WTC11 (cell line): Measurements from ENCODE around the gene SAMD10. TPM values are rescaled to one million over a fixed set of nuclear protein-coding genes. Genes with fewer than 3 reads are reported as not detected.

Experiments
- ATAC-seq: fragments of 200-7000 bp; cut with Tn5 transposase; 2 replicates; pipeline ENCODE4 v1.10.0; 2021; ENCODE audit warnings: mild to moderate bottlenecking, moderate library complexity
- CTCF ChIA-PET: fragments of 300-600 bp; sonication (Branson Sonifier 250); formaldehyde crosslinking; loops from one replicate; lab custom pipeline; 2021; ENCODE audit warnings: antibody characterized with exemption; lab: Charles Lee
- POLR2A ChIA-PET: fragments of 350-600 bp; sonication (Branson Sonifier 250); formaldehyde crosslinking; loops from one replicate; lab custom pipeline; 2021; ENCODE audit warnings: antibody characterized with exemption; lab: Charles Lee
- DNase-seq: peaks from one replicate; pipeline ENCODE4 v3.0.0; 2021; ENCODE audit warnings: low spot score
- H3K27ac Mint-ChIP-seq: 2 replicates; pipeline ENCODE4 v1.8.0; 2021; ENCODE audit warnings: mixed read lengths
- H3K27me3 Mint-ChIP-seq: 2 replicates; pipeline ENCODE4 v1.8.0; 2021; ENCODE audit warnings: low read depth, mild to moderate bottlenecking, moderate library complexity, mixed read lengths
- H3K36me3 Mint-ChIP-seq: 2 replicates; pipeline ENCODE4 v1.8.0; 2021; ENCODE audit warnings: mixed read lengths
- H3K4me1 Mint-ChIP-seq: 2 replicates; pipeline ENCODE4 v1.8.0; 2022; ENCODE audit warnings: mixed read lengths
- H3K4me3 Mint-ChIP-seq: 2 replicates; pipeline ENCODE4 v1.8.0; 2021; ENCODE audit warnings: mild to moderate bottlenecking, moderate library complexity, mixed read lengths
- H3K9me3 Mint-ChIP-seq: 2 replicates; pipeline ENCODE4 v1.8.0; 2021; ENCODE audit warnings: mixed read lengths
- ARID4B ChIP-seq: sonication (generic); formaldehyde crosslinking; IDR thresholded peaks from 2 replicates; pipeline ENCODE4 v1.8.0; 2023; ENCODE audit warnings: missing genetic modification reagents, mild to moderate bottlenecking, borderline replicate concordance
- CBFB ChIP-seq: sonication (generic); formaldehyde crosslinking; IDR thresholded peaks from 2 replicates; pipeline ENCODE4 v1.8.1; 2022; ENCODE audit warnings: mild to moderate bottlenecking, low read depth, missing genetic modification reagents
- FOXK1 ChIP-seq: sonication (generic); formaldehyde crosslinking; IDR thresholded peaks from 2 replicates; pipeline ENCODE4 v1.8.0; 2022; ENCODE audit warnings: mild to moderate bottlenecking, moderate library complexity, missing genetic modification reagents
- FOXP1 ChIP-seq: sonication (generic); formaldehyde crosslinking; IDR thresholded peaks from 2 replicates; pipeline ENCODE4 v1.8.0; 2022; ENCODE audit warnings: missing genetic modification reagents, mild to moderate bottlenecking, moderate library complexity, borderline replicate concordance
- GTF2I ChIP-seq: fragments of 250-450 bp; sonication (Bioruptor Pico); conservative IDR thresholded peaks from 2 replicates; pipeline ENCODE4 v1.4.0; 2021; ENCODE audit warnings: mild to moderate bottlenecking
- HMGA2 ChIP-seq: fragments of 250-450 bp; sonication (Bioruptor Pico); IDR thresholded peaks from 2 replicates; pipeline ENCODE4 v1.4.0; 2021; ENCODE audit warnings: mild to moderate bottlenecking, moderate library complexity
- JAZF1 ChIP-seq: fragments of 250-450 bp; sonication (Bioruptor Pico); IDR thresholded peaks from 2 replicates; pipeline ENCODE4 v1.9.0; 2021; ENCODE audit warnings: moderate library complexity, mild to moderate bottlenecking, inconsistent platforms
- JUN ChIP-seq: sonication (generic); formaldehyde crosslinking; IDR thresholded peaks from 2 replicates; pipeline ENCODE4 v1.8.0; 2023; ENCODE audit warnings: mild to moderate bottlenecking, missing genetic modification reagents
- MXD4 ChIP-seq: fragments of 250-450 bp; sonication (Bioruptor Pico); IDR thresholded peaks from 2 replicates; pipeline ENCODE4 v1.8.0; 2021; ENCODE audit warnings: mild to moderate bottlenecking, moderate library complexity, borderline replicate concordance
- NFE2L1 ChIP-seq: sonication (generic); formaldehyde crosslinking; IDR thresholded peaks from 2 replicates; pipeline ENCODE4 v1.8.1; 2023; ENCODE audit warnings: missing genetic modification reagents
- NR1H2 ChIP-seq: sonication (generic); formaldehyde crosslinking; IDR thresholded peaks from 2 replicates; pipeline ENCODE4 v1.9.0; 2021; ENCODE audit warnings: mild to moderate bottlenecking, moderate library complexity, missing genetic modification reagents
- NR3C1 ChIP-seq: sonication (generic); formaldehyde crosslinking; conservative IDR thresholded peaks from 2 replicates; pipeline ENCODE4 v1.8.1; 2023; ENCODE audit warnings: low read depth, mild to moderate bottlenecking, missing genetic modification reagents
- PRDM15 ChIP-seq: sonication (generic); formaldehyde crosslinking; IDR thresholded peaks from 2 replicates; pipeline ENCODE4 v1.8.0; 2022; ENCODE audit warnings: missing genetic modification reagents
- TCF7 ChIP-seq: sonication (generic); formaldehyde crosslinking; IDR thresholded peaks from 2 replicates; pipeline ENCODE4 v1.8.0; 2022; ENCODE audit warnings: mild to moderate bottlenecking, low read depth, missing genetic modification reagents, moderate library complexity
- ZNF263 ChIP-seq: sonication (generic); formaldehyde crosslinking; IDR thresholded peaks from 2 replicates; pipeline ENCODE4 v1.8.1; 2022; ENCODE audit warnings: low read depth, mild to moderate bottlenecking, moderate library complexity, missing genetic modification reagents
- ZNF425 ChIP-seq: fragments of 250-450 bp; sonication (Bioruptor Pico); conservative IDR thresholded peaks from 2 replicates; pipeline ENCODE4 v1.9.0; 2021; ENCODE audit warnings: mild to moderate bottlenecking
- ZNF671 ChIP-seq: fragments of 250-450 bp; sonication (Bioruptor Pico); IDR thresholded peaks from 2 replicates; pipeline ENCODE4 v1.8.0; 2021; ENCODE audit warnings: mild to moderate bottlenecking
- total RNA-seq: library from RNA; stranded (reverse); gene quantifications from 3 replicates; pipeline ENCODE4 v1.2.3, GENCODE V29; 2021
- TF ChIP-seq, protein P1 (sequence below): fragments of 250-450 bp; sonication (Bioruptor Pico); IDR thresholded peaks from 2 replicates; pipeline ENCODE4 v1.9.0; 2021; ENCODE audit warnings: mild to moderate bottlenecking
- TF ChIP-seq, protein P2 (sequence below): sonication (generic); formaldehyde crosslinking; IDR thresholded peaks from 2 replicates; pipeline ENCODE4 v1.8.0; 2022; ENCODE audit warnings: mild to moderate bottlenecking, missing genetic modification reagents
- TF ChIP-seq, protein P3 (sequence below): fragments of 250-450 bp; sonication (Bioruptor Pico); IDR thresholded peaks from 2 replicates; pipeline ENCODE4 v2.1.2; 2022; ENCODE audit warnings: mild to moderate bottlenecking, moderate library complexity

SAMD10 gene
- total RNA-seq, 1 experiment from 2014 or later, result 6.2 TPM

- no peak for TF ChIP-seq HMGA2 (CRISPR knock-in tag)
- no peak for TF ChIP-seq PRDM15 (CRISPR knock-in tag)
- TF ChIP-seq JUN (CRISPR knock-in tag), result no peak
- TF ChIP-seq JAZF1, result no peak
- TF ChIP-seq, protein P1, sequence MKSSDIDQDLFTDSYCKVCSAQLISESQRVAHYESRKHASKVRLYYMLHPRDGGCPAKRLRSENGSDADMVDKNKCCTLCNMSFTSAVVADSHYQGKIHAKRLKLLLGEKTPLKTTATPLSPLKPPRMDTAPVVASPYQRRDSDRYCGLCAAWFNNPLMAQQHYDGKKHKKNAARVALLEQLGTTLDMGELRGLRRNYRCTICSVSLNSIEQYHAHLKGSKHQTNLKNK (CRISPR knock-in tag), result no peak
- no peak for TF ChIP-seq NR3C1 (CRISPR knock-in tag)
- TF ChIP-seq NR1H2 (CRISPR knock-in tag), result no peak
- TF ChIP-seq FOXP1 (CRISPR knock-in tag), result no peak
- no peak for TF ChIP-seq FOXK1
- no peak for TF ChIP-seq ARID4B (CRISPR knock-in tag)
- TF ChIP-seq NFE2L1, result no peak
- TF ChIP-seq, protein P2, sequence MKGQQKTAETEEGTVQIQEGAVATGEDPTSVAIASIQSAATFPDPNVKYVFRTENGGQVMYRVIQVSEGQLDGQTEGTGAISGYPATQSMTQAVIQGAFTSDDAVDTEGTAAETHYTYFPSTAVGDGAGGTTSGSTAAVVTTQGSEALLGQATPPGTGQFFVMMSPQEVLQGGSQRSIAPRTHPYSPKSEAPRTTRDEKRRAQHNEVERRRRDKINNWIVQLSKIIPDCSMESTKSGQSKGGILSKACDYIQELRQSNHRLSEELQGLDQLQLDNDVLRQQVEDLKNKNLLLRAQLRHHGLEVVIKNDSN (CRISPR knock-in tag), result no peak
- no peak for TF ChIP-seq ZNF425 (CRISPR knock-in tag)
- no peak for TF ChIP-seq GTF2I
- TF ChIP-seq, protein P3, sequence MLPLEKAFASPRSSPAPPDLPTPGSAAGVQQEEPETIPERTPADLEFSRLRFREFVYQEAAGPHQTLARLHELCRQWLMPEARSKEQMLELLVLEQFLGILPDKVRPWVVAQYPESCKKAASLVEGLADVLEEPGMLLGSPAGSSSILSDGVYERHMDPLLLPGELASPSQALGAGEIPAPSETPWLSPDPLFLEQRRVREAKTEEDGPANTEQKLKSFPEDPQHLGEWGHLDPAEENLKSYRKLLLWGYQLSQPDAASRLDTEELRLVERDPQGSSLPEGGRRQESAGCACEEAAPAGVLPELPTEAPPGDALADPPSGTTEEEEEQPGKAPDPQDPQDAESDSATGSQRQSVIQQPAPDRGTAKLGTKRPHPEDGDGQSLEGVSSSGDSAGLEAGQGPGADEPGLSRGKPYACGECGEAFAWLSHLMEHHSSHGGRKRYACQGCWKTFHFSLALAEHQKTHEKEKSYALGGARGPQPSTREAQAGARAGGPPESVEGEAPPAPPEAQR (CRISPR knock-in tag), result no peak
- TF ChIP-seq ZNF263 (CRISPR knock-in tag), result no peak
- TF ChIP-seq ZNF671, result no peak
- TF ChIP-seq MXD4 (CRISPR knock-in tag), result no peak
- TF ChIP-seq CBFB (CRISPR knock-in tag), result no peak
- no peak for TF ChIP-seq TCF7 (CRISPR knock-in tag)
- POLR2A ChIA-PET, result interaction anchor here (0.7 kb wide), 1 partner anchor 11 kb away, joined by 3 read pairs; no protein-coding TSS in a partner anchor
- CTCF ChIA-PET, result interaction anchor here (1.5 kb wide), 1 partner anchor 51 kb away, joined by 3 read pairs; the partner anchor contains the start of gene SAMD10
- no peak for DNase-seq
- Mint-ChIP-seq H3K4me3 (no peak overlapping the region), H3K9me3 (no peaks in the 10 kb centered on the region), H3K4me1 (no peaks in the 10 kb centered on the region), H3K36me3 (peaks cover 42% of the 10 kb centered on the region), H3K27ac (no peak overlapping the region), H3K27me3 (no peaks in the 10 kb centered on the region)
- no peak for ATAC-seq
These were observed 50.4 kb downstream of the SAMD10 start for GRCh38 chr20:63929071-63929470.
